Neutrophil (primary cell): ENCODE data around the gene SLCO1C1.

ENCODE experiments used
- H3K27ac ChIP-seq: fragments of 200-600 bp; sonication (generic); 2 replicates; pipeline ENCODE4 v1.5.1; 2016; ENCODE audit warnings: mild to moderate bottlenecking, moderate library complexity
- H3K27me3 ChIP-seq: fragments of 200-600 bp; sonication (generic); 2 replicates; pipeline ENCODE4 v1.6.0; 2016; ENCODE audit warnings: mild to moderate bottlenecking
- H3K36me3 ChIP-seq: fragments of 200-600 bp; sonication (generic); 2 replicates; pipeline ENCODE4 v1.5.1; 2017
- H3K4me1 ChIP-seq, 2 experiments: fragments of 200-600 bp in 1 of 2; sonication (generic) in 1 of 2; 1 replicate in 1 of 2; 2 replicates in 1 of 2; pipeline versions ENCODE4 v1.5.1 to v1.6.1; 2013 to 2016; ENCODE audit warnings: low read depth in 1 of 2, low read length in 1 of 2, mild to moderate bottlenecking in 1 of 2, moderate library complexity in 1 of 2; ENCODE audit not compliant: control insufficient read depth in 1 of 2, insufficient read depth in 1 of 2
- H3K4me3 ChIP-seq, 2 experiments: fragments of 200-600 bp in 1 of 2; sonication (generic) in 1 of 2; 1 replicate in 1 of 2; 2 replicates in 1 of 2; pipeline ENCODE4 v1.5.1; 2013 to 2016; ENCODE audit warnings: low read depth in 1 of 2, low read length in 1 of 2, mild to moderate bottlenecking in 1 of 2, moderate library complexity in 1 of 2
- H3K9me3 ChIP-seq: fragments of 200-600 bp; sonication (generic); 2 replicates; pipeline ENCODE4 v1.5.1; 2016
- TF ChIP-seq, protein P1 (sequence below): fragments of 200-600 bp; sonication (generic); IDR thresholded peaks from 2 replicates; pipeline ENCODE4 v1.5.1; 2016; ENCODE audit warnings: antibody characterized with exemption

The SLCO1C1 gene

DNA sequence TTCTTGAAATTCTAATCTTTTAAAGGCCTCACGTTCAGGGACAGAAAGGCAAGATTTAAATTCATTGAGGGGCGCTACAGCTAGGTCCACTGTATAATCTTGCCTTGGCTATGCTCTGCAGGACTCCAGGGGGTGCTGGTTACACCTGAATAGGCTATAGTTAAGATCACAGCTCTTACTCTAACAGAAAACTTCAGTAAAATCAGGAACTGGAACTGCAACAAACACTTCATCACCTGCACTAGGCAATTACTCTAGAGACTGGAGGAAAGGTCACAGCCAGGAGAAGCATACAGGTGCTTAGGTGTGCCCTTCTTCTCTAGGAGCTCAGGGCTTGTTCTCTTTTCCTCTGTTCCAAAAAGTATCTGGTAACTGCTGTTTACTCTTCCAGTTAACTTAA, 20.9 kb downstream of the SLCO1C1 start:
- no peaks in the 10 kb centered on the region for H3K27me3 ChIP-seq
- H3K27ac ChIP-seq, result no peak overlapping the region
- H3K9me3 ChIP-seq, result no peaks in the 10 kb centered on the region
- TF ChIP-seq, protein P1, sequence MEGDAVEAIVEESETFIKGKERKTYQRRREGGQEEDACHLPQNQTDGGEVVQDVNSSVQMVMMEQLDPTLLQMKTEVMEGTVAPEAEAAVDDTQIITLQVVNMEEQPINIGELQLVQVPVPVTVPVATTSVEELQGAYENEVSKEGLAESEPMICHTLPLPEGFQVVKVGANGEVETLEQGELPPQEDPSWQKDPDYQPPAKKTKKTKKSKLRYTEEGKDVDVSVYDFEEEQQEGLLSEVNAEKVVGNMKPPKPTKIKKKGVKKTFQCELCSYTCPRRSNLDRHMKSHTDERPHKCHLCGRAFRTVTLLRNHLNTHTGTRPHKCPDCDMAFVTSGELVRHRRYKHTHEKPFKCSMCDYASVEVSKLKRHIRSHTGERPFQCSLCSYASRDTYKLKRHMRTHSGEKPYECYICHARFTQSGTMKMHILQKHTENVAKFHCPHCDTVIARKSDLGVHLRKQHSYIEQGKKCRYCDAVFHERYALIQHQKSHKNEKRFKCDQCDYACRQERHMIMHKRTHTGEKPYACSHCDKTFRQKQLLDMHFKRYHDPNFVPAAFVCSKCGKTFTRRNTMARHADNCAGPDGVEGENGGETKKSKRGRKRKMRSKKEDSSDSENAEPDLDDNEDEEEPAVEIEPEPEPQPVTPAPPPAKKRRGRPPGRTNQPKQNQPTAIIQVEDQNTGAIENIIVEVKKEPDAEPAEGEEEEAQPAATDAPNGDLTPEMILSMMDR, result no peak
- no peak overlapping the region for H3K4me3 ChIP-seq
- no peaks in the 10 kb centered on the region for H3K36me3 ChIP-seq
- no peaks in the 10 kb centered on the region for H3K4me1 ChIP-seq

DNA sequence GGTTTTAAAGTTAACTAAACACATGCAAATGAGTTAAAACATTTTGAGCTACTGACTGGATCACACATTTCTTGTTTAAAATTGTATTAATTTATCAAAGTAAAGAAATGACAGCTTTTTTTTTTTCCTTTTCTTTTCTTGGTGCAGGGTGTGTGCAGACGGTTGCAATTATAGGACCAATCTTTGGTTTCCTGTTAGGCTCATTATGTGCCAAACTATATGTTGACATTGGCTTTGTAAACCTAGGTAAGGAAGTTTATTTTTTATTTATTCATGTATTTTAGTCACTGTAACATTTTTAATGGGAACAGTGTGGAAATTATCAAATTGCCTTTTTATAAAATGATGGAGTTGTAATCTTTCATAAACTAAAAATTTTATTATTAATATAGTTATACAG, 21.9 kb downstream of the SLCO1C1 start:
- no peaks in the 10 kb centered on the region for H3K36me3 ChIP-seq
- H3K4me3 ChIP-seq, result no peak overlapping the region
- no peaks in the 10 kb centered on the region for H3K4me1 ChIP-seq
- no peaks in the 10 kb centered on the region for H3K27me3 ChIP-seq
- no peak overlapping the region for H3K27ac ChIP-seq
- TF ChIP-seq, protein P1, result no peak
- no peaks in the 10 kb centered on the region for H3K9me3 ChIP-seq

DNA sequence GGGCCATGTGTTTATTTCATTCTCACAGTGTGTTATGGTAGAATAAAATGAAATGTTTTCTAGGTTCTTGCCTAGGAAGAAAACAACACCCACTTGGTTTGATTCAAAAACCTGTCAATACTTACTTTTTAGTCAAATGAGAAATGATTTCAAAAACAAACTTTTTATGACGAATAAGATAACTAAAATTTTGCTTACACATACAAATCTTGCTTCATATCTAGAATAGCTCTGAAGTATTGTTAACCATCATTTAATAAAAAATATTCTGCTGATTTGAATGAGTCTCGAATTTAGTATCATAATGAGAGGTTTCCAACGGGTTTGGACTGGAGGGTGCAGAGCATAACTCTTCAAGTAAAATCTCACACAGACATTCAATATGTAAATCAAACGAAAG, 23.2 kb downstream of the SLCO1C1 start:
- Histone ChIP-seq H3K36me3 (no peaks in the 10 kb centered on the region), H3K27me3 (no peaks in the 10 kb centered on the region), H3K4me3 (no peak overlapping the region), H3K4me1 (no peaks in the 10 kb centered on the region), H3K27ac (no peak overlapping the region), H3K9me3 (no peaks in the 10 kb centered on the region)
- TF ChIP-seq, protein P1, result no peak

DNA sequence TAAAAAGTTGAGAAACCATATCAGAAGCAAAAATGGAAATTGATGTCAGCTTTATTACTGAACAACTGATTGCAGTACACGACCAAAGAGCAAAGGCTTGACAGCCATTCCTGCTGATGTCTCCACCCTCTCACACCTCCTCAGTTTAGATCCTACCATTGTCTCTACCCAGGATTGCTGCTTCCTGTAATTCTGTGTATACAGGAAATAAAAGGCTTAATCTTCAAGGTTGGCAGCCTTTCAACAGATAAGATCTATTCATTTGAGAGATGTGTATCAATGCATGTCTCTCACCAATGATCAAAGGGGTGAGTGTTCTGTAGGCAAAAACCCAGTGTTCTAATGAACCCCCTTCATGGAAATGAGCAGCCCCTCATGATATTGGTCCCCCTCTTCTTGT, 27.0 kb downstream of the SLCO1C1 start:
- no peaks in the 10 kb centered on the region for H3K27me3 ChIP-seq
- no peak overlapping the region for H3K27ac ChIP-seq
- TF ChIP-seq, protein P1, result no peak
- H3K4me1 ChIP-seq, result no peaks in the 10 kb centered on the region
- H3K4me3 ChIP-seq, result no peak overlapping the region
- H3K9me3 ChIP-seq, result no peaks in the 10 kb centered on the region
- H3K36me3 ChIP-seq, result no peaks in the 10 kb centered on the region

DNA sequence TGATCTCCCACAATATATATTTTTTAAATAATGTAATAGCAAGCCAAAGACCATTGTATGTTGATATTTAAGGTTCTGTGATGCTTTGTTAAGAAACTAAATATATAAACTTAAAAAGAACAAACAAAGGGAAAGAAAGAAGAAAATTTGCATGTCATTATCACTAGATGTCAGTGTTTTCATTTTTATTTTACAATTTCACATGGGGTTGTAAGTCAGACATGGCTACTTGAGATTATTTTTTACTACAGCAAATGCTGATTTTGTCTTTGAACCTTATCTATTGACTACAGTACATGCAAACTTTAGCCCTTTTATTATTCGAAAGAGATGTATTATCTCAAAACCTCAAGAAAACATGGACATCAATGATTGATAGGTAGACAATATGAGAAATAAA, 36.1 kb downstream of the SLCO1C1 start:
- no peaks in the 10 kb centered on the region for H3K4me1 ChIP-seq
- H3K9me3 ChIP-seq, result no peaks in the 10 kb centered on the region
- H3K4me3 ChIP-seq, result no peak overlapping the region
- TF ChIP-seq, protein P1, result no peak
- H3K27me3 ChIP-seq, result no peaks in the 10 kb centered on the region
- no peaks in the 10 kb centered on the region for H3K36me3 ChIP-seq
- no peak overlapping the region for H3K27ac ChIP-seq

DNA sequence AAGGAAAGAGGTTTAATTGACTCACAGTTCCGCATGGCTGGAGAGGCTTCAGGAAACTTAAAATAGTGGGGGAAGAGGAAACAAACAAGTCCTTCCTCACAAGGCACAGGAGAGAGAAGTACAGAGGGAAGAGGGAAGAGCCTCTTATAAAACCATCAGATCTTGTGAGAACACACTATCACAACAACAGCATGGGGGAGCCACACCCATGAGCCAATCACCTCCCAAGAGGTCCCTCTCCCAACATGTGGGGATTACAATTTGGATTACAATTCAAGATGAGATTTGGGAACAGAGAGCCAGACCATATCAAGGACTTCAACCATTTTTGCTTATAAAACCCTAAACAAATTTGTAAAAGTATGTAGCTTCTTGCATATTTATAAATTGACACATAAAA, 45.8 kb downstream of the SLCO1C1 start:
- Histone ChIP-seq H3K4me1 (no peaks in the 10 kb centered on the region), H3K36me3 (no peaks in the 10 kb centered on the region), H3K27ac (no peak overlapping the region), H3K4me3 (no peak overlapping the region), H3K9me3 (no peaks in the 10 kb centered on the region), H3K27me3 (no peaks in the 10 kb centered on the region)
- TF ChIP-seq, protein P1, result no peak
